Measurements from ENCODE around the gene RABGAP1L.

Gene RABGAP1L

DNA sequence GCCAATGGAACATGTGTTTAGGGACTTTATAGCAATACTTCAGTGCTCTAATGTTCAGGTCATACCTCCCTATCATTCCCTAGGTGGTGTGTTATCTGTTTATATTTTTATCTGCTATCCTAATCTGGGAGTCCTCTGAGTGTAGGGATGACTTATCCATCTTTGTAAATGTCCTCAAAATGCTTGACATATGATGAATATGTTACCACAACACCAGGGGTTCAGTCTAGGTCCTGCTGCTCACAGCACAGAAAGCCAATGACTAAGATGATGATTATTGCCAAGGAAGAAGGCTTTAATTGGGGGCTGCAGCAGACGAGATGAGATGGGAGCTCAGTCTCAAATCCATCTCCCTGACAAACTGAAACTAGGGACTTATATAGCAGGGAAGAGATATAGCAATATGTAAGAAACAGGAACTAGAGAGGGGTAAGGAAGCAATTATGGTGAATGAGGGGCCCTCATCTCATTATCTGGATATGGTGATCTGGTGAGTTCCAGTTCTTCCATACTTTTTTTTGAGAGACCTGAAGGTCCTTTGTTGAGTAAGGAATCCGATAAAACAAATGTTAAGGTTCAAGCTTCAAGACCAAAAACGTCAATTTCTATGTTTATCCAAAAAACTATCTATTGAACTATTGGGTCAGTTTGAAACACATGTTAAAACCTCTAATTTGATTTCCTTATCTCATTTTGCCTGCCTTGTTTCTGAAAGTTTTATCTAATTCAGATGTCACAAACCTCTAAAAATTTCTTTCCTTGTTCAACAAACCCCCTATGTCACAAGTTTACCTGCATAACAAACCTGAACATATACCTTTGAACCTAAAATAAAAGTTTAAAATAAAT is 583.7 kb downstream of the RABGAP1L start:
- DNase-seq (ENCODE audit: low read depth in 1 of 2, low spot score in 1 of 2) = no peak

DNA sequence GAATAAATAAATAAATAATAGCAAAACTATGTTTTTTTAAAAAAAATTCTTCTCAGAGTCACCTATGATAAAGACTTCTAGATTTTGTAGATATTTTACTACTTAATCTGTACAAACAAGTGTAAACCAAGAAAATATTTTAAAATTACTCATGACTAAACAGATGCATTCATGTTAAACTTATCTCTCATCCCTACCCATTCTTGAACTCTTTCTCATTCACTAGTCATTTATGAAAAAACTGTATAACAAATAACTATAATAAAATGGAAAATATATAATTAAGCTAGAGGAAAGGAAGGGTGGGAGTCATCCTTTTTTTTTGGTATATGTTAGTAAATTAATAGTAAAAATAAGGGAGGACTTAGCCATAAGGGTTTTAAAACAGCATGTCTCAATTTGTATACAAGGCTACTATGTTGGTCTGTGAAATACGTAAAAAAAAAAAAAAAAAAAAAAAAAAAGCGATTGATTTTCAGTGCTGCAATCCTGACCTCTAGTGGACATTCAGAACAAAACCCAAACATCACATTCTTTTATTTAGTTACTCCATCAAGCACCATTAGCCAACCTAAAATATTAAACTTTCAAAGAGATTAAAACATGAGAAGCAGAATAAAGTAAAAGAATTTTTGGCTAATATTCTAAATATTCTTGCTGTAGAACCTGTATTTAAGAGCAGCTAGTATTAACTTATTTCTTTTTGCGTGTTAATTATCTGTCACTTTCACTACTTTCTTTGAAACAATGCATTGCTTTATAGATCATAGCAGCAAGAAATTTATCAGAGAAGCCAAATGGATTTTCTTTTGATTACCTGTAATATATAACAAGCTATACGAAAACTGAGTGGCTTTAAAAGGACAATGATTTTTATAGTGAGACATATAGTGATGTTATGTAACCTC is 584.6 kb downstream of the RABGAP1L start:
- no peak for DNase-seq (ENCODE audit: low read depth in 1 of 2, low spot score in 1 of 2)

DNA sequence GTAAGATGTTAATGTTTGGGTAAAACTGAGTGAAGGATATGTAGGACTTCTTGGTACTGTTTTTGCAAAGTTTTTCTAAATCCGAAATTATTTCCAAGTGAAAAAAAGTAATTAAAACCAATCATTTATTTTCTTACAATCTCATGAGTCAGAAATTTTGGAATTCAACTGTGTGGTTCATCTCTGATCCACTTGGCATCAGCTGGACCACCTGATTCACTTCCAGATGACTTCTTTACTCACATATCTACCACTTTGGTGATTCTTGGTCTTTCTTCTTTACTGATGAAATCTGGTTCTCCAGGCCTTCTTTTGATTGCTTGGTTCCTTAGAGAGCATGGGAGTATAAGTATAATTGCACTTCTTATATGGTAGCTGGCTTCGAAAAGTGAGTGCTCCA is 585.6 kb downstream of the RABGAP1L start:
- no peak for DNase-seq (ENCODE audit: low read depth in 1 of 2, low spot score in 1 of 2)

DNA sequence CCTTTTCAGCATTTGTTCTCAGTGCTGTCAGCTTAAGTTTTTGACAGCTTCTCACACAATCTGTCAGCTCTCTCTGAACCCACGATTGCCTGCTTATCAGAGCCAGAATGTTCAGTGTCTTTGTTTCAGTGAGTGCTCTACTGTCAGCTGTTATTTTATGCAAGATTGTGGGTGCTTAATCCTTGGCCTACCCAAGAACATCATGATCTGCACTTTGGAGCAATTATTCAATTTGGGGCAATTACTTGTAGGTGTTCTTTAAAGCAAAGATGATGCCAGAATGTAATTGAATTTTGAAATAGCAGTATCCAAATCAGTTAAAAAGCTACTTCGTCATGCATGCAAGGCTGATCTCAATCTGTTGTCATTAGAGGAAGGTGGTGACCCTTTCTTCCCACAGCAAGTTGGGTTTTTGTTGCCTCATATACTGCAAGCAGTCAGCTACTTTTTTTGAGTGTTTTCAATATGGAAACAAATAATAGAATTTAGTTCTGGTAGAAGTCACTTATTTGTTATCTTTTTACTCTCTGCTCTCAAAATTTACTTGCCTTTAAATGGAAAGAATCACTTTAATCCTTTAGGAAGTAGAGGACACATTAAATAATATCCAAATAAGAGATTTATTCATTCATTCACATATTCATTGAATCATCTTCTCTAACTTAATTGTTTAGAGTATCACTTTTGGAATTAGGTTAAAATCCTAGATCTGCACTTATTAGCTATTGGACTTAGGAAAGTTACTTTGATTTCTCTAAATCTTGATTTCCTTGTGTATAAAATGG is 586.9 kb downstream of the RABGAP1L start:
- DNase-seq (ENCODE audit: low read depth in 1 of 2, low spot score in 1 of 2) = no peak

DNA sequence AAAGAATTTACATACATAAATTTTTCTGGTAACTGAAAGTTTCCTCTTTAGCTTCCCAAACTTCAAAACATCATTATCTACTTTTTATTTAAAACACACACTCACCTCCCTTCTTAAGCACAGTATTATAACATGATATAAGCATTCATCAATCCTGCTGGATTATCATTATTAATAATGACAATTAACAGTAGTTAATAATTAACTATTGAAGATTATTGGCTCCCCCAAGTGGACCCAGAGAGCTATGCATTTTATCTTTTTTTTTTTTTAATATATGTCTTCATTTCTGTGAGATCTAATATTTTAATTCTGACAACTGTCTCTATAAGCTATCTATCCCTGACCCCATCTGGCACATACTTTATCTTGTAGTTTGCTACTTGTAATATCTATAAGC is 588.3 kb downstream of the RABGAP1L start:
- DNase-seq (ENCODE audit: low read depth in 1 of 2, low spot score in 1 of 2) = no peak

DNA sequence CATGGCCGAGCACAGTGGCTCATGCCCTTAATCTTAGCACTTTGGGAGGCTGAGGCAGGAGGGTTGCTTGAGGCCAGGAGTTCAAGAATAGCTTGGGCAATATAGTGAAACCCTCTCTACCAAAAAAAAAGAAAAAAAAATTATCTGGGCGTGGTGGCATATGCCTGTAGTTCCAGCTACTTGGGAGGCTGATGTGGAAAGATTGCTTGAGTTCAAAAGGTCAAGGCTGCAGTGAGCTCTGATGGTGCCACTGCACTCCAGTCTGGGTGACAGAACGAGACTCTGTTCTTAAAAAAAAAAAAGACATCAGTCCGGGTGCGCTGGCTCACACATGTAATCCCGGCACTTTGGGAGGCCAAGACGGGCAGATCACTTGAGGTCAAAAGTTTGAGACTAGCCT is 589.3 kb downstream of the RABGAP1L start:
- no peak for DNase-seq (ENCODE audit: low read depth in 1 of 2, low spot score in 1 of 2)

DNA sequence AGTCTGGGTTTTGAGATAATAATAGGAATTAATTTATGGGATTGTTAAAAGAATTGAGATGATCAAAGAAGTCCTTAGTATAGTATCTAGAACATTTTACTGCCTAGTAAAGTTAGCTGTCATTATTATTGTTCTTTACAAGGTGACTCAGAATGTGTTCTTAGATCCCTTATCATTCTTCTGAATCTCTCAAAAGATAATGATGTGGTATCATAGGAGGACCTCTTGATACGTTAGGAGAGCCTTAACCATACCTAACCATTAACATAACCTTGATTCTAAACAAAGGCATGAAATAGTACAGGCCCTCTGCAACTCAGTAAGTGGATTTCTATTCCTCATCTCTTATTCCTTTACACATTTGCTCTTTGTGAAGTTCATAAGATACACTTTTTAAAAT is 593.8 kb downstream of the RABGAP1L start:
- DNase-seq (ENCODE audit: low read depth in 1 of 2, low spot score in 1 of 2) = no peak

DNA sequence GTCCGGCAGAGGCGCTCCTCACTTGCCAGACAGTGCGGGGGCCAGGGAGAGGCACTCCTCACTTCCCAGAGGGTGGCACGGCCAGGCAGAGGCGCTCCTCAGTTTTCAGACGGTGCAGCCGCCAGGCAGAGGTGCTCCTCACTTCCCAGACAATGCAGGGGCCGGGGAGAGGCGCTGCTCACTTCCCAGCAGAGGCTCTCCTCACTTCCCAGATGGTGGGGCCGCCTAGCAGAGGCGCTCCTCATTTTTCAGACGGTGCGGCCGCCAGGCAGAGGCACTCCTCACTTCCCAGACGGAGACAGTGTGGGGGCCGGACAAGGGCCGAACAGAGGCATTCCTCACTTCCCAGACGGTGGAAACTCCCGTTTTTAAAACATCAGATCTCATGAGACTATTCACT is 602.0 kb downstream of the RABGAP1L start:
- no peak for DNase-seq (ENCODE audit: low read depth in 1 of 2, low spot score in 1 of 2)

DNA sequence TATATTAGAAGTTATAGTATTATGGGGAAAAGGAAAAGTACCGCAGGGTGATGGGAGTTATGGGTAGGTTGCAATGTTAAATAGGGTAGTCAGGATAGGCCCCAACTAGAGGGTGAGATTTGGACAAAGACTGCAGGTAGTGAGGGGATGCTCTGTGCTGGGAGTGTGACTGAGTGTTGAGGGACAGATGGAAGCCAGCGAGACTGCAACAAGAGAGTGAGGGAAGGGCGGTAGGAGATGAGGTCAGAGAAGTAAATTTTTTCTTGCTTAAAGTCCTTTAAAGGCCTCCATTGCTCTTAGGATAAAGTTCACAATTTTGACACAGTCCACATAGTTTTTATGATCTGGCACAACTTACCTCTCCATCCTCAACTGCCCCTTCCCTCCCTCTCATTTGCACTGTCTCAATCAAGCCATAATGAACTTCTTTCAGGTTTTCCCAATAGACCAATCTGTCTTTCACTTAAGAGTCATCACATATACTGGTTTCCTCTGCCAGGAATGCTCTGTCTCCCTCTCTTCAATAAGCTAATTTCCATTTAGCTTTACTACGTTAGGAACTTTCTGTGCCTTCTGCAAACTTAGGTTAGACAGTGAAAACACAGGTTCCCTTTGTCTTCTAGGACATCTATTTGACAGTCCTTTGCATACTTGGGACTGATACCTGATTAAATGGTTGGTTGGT is 602.7 kb downstream of the RABGAP1L start:
- no peak for DNase-seq (ENCODE audit: low read depth in 1 of 2, low spot score in 1 of 2)

DNA sequence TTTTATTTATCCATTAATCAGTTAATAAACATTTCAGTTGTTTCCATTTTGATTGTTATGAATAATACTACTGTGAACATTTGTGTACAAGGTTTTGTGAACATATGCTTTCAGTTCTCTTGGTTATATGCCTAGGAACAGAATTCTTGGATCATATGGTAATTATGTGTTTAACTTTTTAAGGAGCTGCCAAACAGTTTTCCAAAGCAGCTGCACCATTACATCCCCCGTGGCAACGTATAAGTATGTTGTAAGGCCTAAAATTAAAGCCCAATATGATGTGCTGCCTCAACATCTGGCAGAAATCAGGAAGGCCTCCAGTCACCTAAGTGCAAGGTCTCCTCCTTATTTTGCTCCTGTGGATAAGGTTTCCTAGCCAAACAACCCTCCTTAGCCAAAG is 604.9 kb downstream of the RABGAP1L start:
- no peak for DNase-seq (ENCODE audit: low read depth in 1 of 2, low spot score in 1 of 2)

DNA sequence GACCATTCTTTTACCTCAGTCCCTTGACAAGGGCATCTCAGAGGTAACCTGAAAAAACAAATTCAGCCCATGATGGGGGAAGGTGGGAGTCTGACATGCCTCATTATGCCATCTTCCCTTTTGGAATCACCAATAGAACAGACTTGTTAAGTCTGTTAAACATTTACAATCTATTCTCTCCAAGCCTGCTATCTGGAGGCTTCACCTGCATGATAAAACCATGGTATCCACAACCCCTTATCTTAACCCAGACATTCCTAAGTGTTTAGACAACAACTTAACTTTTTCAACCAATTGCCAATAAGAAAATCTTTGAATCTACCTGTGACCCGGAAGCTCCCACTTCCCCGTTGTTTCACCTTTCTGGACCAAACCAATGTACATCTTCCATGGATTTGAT is 607.4 kb downstream of the RABGAP1L start:
- DNase-seq (ENCODE audit: low read depth in 1 of 2, low spot score in 1 of 2) = no peak

DNA sequence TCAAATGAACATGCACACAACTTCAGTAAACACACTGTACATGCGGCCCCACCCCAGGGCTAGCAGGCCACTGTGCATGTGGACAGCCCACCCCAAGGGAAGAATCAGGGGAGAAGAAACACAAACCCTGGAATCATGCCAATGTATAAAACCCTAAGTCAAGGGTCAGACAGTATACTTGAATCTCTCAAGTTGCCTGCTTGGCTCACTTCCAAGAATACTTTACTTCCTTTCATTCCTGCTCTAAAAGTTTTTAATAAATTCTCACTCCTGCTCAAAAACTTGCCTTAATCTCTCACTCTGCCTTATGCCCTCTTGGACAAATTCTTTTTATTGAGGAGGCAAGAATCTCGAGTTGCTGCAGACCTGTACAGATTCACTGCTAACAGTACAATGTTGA is 609.2 kb downstream of the RABGAP1L start:
- DNase-seq (ENCODE audit: low read depth in 1 of 2, low spot score in 1 of 2) = no peak

DNA sequence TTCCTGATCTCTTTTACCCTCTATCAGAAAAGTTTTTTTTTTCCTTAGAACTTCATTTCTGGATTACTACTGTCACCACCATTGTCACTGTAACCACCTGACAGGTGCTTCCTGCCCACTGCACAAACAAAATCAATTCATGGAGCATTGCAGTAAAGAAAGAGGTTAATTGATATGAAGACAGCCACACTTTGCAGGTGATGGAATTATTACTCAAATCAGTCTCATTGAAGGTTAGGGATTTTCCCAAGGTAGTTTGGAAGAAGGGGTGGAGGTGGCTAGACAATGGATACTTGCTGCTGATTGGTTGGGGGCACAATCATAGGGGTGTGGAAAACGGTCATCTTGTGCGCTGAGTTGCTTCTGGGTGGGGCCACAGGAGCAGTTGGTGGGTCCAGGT is 609.6 kb downstream of the RABGAP1L start:
- DNase-seq (ENCODE audit: low read depth in 1 of 2, low spot score in 1 of 2) = no peak

DNA sequence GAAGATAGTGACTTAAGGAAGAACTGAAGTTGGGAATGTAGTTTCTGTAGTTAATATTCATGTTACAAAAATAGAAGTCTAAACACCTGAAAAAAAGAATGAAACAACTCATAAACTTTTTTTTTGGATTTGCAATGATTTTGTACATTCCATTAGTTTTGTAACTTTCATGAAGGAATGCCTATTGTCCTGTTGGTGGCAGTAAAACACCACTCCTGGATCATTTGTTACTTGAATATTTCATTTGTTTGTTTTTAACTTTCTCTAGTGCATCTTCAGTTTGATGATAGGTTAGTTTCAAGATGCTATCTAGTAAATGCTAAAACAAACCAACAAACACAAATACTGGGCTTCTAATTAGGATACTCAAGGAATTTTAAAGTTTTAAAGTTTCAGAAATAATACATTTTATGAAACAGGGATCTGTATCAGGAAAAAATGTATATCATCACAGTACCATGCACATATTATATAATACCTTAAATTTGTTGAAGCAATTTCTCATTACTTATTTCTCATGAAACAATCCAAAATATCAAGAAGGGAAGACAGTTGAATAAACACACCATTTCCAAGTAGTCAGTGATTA is 610.7 kb downstream of the RABGAP1L start:
- DNase-seq (ENCODE audit: low read depth in 1 of 2, low spot score in 1 of 2) = peak in 1 of 2 donors; percentile 19

DNA sequence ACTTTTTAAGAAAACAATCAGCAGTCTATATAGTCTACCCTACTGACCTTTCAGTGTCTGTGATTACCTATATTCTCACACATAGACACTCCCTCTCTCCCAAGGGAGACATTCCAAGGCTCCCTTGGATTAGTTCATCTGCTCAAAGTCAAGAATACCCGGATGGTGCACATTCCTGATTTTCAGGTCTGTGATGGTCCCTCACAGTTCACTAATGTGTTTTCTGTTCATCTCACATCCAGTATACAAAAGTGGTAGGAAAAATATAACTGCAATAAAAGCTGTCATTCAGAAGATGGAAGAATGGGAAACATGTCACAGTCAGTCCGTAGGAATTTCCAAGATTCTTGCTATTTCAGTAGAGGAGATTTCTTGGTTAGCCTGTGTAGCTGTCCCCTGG is 616.3 kb downstream of the RABGAP1L start:
- no peak for DNase-seq (ENCODE audit: low read depth in 1 of 2, low spot score in 1 of 2)

DNA sequence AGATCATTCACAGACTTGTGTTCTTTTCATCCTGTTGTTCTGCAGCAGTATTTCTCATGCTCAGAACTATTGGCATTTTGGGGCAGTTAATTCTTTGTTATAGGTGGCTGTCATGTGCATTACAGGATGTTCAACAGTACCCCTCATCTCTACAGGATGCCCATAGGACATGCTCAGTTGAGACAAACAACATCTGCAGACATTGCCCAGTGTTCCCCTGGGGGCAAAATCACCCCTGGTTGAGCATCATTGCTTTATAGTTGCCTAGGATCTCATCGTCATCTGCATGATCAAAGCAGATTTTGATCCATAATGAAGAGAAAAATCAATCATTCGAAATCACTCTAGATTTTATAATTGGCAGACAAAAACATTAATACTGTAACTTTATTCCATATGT is 617.9 kb downstream of the RABGAP1L start:
- no peak for DNase-seq (ENCODE audit: low read depth in 1 of 2, low spot score in 1 of 2)

DNA sequence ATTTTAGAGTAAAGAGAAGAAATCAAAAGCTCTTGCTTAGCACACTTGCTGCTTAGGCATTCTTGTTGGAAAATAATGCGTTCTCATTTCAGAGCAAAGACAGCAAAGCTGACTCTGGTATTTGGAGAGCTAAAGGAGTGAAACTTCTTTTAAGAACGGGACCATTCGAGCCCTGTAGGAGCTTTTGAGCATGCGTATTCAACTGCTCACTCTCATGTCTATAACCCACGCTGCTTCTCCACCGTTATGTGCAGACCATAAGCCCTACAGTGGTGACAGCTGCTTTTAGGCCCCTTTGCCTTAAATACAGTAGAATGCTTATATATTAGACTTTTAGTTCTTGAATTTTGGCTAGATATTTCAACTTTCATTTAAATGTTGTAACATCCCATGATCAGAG is 626.2 kb downstream of the RABGAP1L start:
- DNase-seq (ENCODE audit: low read depth in 1 of 2, low spot score in 1 of 2) = no peak

DNA sequence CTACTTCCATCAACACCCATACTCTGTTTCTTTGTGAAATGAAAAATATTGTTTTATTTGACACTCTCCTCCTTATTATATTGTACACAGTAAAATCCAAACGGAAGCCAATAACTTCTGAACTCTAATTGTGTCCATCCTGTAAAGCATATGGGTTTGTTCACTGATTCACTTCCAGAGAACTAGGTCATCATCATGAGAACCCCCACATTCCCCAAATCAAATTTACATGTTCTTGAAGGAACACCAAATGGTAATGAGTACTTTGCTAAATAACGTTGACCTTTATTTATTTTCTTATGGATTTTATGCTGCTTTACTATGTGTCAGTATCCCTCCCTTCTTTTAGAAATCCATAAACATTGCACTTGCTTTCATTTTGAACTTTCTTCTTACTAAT is 627.0 kb downstream of the RABGAP1L start:
- no peak for DNase-seq (ENCODE audit: low read depth in 1 of 2, low spot score in 1 of 2)

DNA sequence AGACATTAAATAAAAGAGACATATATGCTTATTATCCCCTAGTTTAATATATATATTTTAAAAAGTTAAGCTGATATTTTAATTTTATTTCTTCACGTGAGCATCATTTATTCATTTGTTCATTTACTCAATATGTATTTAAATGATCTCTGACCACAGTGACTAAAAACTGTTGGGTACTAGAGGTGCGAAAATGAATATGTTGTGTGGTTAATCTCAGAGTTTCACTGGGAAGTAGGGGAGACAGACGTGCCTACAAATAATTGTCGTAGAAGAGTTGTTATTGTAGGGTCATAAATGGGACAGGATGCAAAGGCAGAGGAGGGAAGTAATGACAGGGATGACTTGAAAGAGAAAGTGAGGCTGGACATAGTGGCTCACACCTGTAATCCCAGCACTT is 627.4 kb downstream of the RABGAP1L start:
- DNase-seq (ENCODE audit: low read depth in 1 of 2, low spot score in 1 of 2) = no peak

DNA sequence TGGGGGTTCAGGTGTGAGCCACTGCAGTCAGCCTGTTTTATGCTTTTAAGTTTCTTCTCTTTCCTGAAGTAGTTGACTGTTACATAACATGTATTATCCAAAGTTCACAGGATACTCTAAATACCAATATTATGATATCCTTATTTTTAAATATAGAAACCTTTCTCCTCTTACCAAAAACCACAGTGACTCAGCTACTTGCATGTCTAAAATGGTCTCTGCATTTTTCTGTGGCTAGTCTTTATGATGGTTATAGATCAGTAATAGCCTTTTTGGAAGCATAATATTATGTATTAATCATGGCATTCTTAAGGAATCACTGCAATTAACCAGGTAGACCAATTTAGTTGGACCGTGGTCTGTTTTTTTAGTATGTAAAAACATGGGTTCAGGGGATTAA is 629.7 kb downstream of the RABGAP1L start:
- no peak for DNase-seq (ENCODE audit: low read depth in 1 of 2, low spot score in 1 of 2)

DNA sequence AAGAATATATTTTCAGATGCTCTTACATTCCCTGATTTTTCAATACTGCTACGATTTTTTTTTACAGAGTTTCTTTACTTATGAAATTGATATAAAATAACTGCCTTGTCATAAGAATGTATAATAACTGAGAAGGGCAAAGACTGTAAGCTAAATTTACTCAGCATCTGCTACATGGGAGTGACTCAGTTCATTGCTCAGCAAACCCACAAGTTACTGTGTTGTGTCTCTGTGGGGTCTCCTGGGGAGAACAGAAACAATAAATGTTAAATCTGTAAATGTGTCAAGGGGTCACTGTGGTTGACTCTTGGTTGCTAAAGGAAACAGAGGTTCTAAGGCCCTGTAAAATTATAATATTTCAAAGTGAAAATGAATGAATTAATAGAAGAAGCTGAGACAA is 630.1 kb downstream of the RABGAP1L start:
- DNase-seq (ENCODE audit: low read depth in 1 of 2, low spot score in 1 of 2) = no peak

Data from activated CD4-positive, alpha-beta T cell treated with anti-CD3 and anti-CD28 coated beads, Interleukin-2, amount 50 U/mL, for 24 hours (primary cell).